Mucosa of rectum (tissue), 2 donors: ENCODE results near the gene CHN2.

ENCODE experiments used
- H3K27ac ChIP-seq, 2 donors: one replicate each; pipeline ENCODE4 v1.7.0; 2013; ENCODE audit warnings: inconsistent platforms in 2 of 2, low read depth in 2 of 2, low read length in 2 of 2
- H3K27me3 ChIP-seq, 2 donors: one replicate each; pipeline ENCODE4 v1.7.0; 2013; ENCODE audit warnings: low read length in 2 of 2; ENCODE audit not compliant: control insufficient read depth in 2 of 2, insufficient read depth in 2 of 2
- H3K36me3 ChIP-seq, 2 donors: one replicate each; pipeline ENCODE4 v1.7.0; 2013; ENCODE audit warnings: low read length in 2 of 2; ENCODE audit not compliant: control insufficient read depth in 2 of 2, insufficient read depth in 2 of 2
- H3K4me1 ChIP-seq, 2 donors: one replicate each; pipeline ENCODE4 v1.7.0; 2013; ENCODE audit warnings: low read length in 2 of 2, mild to moderate bottlenecking in 1 of 2; ENCODE audit not compliant: control insufficient read depth in 2 of 2, insufficient read depth in 2 of 2
- H3K4me3 ChIP-seq, 2 donors: one replicate each; pipeline ENCODE4 v1.7.0; 2013; ENCODE audit warnings: low read length in 2 of 2
- H3K9ac ChIP-seq, 2 donors: one replicate each; pipeline ENCODE4 v1.7.0; 2013; ENCODE audit warnings: low read length in 2 of 2, low read depth in 1 of 2, mild to moderate bottlenecking in 1 of 2
- H3K9me3 ChIP-seq, 2 donors: one replicate each; pipeline ENCODE4 v1.7.0; 2013; ENCODE audit warnings: low read length in 2 of 2; ENCODE audit not compliant: control insufficient read depth in 2 of 2
- donor health status: healthy.
- donor health status: Normal muscosa, but diverticular disease.

Gene CHN2

GRCh38 chr7:29277436-29278215 is 83.1 kb downstream of the CHN2 start:
- Histone ChIP-seq H3K9me3 (no peaks in the 10 kb centered on the region), H3K36me3 (no peaks in the 10 kb centered on the region), H3K27me3 (no peaks in the 10 kb centered on the region), H3K27ac (no peak overlapping the region), H3K9ac (no peak overlapping the region), H3K4me1 (peaks cover 0 to 4% of the 10 kb centered on the region in 2 donors), H3K4me3 (no peak overlapping the region)

DNA sequence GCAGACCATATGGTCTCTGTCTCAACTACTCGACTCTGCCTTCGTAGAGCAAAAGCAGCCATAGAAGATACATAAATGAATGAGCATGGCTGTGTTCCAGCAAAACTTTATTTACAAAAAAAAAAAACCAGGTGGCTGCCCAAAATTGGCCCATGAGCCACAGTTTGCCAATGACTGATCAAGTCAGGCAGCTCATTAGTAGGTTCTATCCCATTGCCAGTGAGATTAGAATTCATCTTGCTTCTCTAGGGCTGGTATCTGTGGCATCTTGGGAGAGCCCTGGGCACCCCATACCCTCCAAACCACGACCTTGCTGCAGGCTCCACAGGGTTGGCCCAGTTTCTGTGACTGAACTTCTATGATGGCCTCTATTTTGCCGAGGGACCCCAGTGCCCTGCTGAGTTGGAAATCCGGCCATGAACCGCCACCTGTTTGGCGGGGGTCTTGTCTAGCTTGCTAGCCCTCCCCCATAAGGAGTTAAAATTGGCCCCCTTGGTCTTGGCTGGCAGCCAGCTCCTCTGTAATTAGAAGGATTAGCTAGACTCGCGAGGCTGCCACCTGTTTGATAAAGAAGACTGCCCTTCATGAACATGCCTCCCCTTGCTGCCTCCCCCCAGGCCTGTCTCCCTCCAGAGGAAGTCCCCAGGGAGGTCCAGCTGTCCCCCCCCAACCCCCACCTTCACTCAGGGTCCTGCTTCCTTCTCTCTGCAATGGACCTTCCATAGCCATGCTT is 83.9 kb downstream of the CHN2 start:
- no peaks in the 10 kb centered on the region for H3K36me3 ChIP-seq
- H3K27ac ChIP-seq = no peak overlapping the region
- no peaks in the 10 kb centered on the region for H3K27me3 ChIP-seq
- H3K9ac ChIP-seq = no peak overlapping the region
- peaks cover 3 to 4% of the 10 kb centered on the region in 2 donors for H3K4me1 ChIP-seq
- no peak overlapping the region for H3K4me3 ChIP-seq
- no peaks in the 10 kb centered on the region for H3K9me3 ChIP-seq

DNA sequence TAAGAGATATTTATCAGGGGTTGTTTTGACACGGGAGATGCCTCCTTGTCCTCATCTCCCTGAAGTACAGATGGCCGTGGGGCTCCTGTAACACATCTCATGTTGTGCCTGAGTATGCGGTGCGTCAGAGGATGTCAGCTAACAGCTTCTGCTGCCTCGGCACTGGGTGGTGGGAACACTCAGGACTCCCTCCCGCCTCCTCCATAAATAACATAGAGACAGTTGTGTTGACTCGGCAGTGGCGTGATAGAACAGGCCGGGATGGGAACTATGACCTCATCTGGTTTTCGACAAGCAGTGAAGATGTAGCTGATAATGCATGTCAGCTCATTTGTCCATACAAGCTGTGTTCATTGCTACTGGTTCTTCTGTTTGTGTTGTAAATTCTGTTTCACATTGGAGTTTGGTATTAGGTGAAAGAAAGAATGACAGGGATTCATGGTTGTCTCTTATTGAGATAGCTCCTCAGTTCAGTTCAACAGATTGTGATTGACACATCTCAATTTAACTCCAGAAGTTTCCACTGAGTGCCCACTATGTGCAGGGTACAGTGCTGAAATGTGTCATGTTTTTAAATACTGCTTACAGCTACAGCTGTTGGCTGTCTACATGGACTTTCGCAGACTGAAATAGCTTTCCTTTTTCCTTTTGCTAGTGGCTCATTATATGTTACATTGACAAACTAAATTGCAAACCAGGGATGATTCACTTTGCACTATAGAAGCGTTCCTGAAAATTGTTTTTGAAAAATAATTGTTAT is 87.4 kb downstream of the CHN2 start:
- H3K27ac ChIP-seq = no peak overlapping the region
- H3K36me3 ChIP-seq = no peaks in the 10 kb centered on the region
- peaks cover 0 to 9% of the 10 kb centered on the region in 2 donors for H3K4me1 ChIP-seq
- H3K4me3 ChIP-seq = no peak overlapping the region
- H3K27me3 ChIP-seq = no peaks in the 10 kb centered on the region
- no peak overlapping the region for H3K9ac ChIP-seq
- no peaks in the 10 kb centered on the region for H3K9me3 ChIP-seq

GRCh38 chr7:29282819-29283414 is 88.3 kb downstream of the CHN2 start:
- H3K9ac ChIP-seq = no peak overlapping the region
- H3K27me3 ChIP-seq = no peaks in the 10 kb centered on the region
- no peaks in the 10 kb centered on the region for H3K9me3 ChIP-seq
- no peak overlapping the region for H3K4me3 ChIP-seq
- peaks cover 0 to 9% of the 10 kb centered on the region in 2 donors for H3K4me1 ChIP-seq
- no peaks in the 10 kb centered on the region for H3K36me3 ChIP-seq
- H3K27ac ChIP-seq = no peak overlapping the region

GRCh38 chr7:29284696-29285443 is 90.3 kb downstream of the CHN2 start:
- no peak overlapping the region for H3K27ac ChIP-seq
- no peak overlapping the region for H3K9ac ChIP-seq
- H3K36me3 ChIP-seq = no peaks in the 10 kb centered on the region
- H3K27me3 ChIP-seq = no peaks in the 10 kb centered on the region
- H3K9me3 ChIP-seq = no peaks in the 10 kb centered on the region
- no peak overlapping the region for H3K4me3 ChIP-seq
- H3K4me1 ChIP-seq = peaks cover 0 to 9% of the 10 kb centered on the region in 2 donors

DNA sequence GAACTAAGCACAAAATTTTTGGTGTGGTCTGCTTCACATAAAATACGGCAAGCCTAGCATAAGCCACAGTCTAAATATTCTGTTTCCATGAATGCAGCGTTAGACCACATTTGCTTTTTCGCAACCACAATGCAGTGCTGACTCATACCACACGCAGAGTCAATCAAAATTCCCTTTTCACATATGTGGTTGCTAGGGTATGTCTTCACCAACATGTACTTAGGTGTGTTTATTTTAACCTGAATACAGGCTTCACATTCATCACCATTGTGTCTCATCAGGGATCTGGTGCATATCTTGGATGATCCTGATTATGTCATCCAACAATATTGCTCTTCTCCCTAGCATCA is 90.8 kb downstream of the CHN2 start:
- no peak overlapping the region for H3K9ac ChIP-seq
- H3K36me3 ChIP-seq = no peaks in the 10 kb centered on the region
- H3K4me3 ChIP-seq = no peak overlapping the region
- H3K27me3 ChIP-seq = no peaks in the 10 kb centered on the region
- no peaks in the 10 kb centered on the region for H3K9me3 ChIP-seq
- peaks cover 0 to 9% of the 10 kb centered on the region in 2 donors for H3K4me1 ChIP-seq
- H3K27ac ChIP-seq = no peak overlapping the region

- no peak overlapping the region for H3K27ac ChIP-seq
- no peaks in the 10 kb centered on the region for H3K27me3 ChIP-seq
- H3K4me3 ChIP-seq = no peak overlapping the region
- H3K36me3 ChIP-seq = no peaks in the 10 kb centered on the region
- peaks cover 0 to 9% of the 10 kb centered on the region in 2 donors for H3K4me1 ChIP-seq
- no peaks in the 10 kb centered on the region for H3K9me3 ChIP-seq
- no peak overlapping the region for H3K9ac ChIP-seq
Measured at GRCh38 chr7:29285861-29286260, 91.3 kb downstream of the CHN2 start.

GRCh38 chr7:29287366-29287765 is 92.8 kb downstream of the CHN2 start:
- Histone ChIP-seq H3K9ac (no peak overlapping the region), H3K36me3 (no peaks in the 10 kb centered on the region), H3K4me1 (peaks cover 0 to 9% of the 10 kb centered on the region in 2 donors), H3K4me3 (no peak overlapping the region), H3K9me3 (no peaks in the 10 kb centered on the region), H3K27ac (no peak overlapping the region), H3K27me3 (no peaks in the 10 kb centered on the region)

DNA sequence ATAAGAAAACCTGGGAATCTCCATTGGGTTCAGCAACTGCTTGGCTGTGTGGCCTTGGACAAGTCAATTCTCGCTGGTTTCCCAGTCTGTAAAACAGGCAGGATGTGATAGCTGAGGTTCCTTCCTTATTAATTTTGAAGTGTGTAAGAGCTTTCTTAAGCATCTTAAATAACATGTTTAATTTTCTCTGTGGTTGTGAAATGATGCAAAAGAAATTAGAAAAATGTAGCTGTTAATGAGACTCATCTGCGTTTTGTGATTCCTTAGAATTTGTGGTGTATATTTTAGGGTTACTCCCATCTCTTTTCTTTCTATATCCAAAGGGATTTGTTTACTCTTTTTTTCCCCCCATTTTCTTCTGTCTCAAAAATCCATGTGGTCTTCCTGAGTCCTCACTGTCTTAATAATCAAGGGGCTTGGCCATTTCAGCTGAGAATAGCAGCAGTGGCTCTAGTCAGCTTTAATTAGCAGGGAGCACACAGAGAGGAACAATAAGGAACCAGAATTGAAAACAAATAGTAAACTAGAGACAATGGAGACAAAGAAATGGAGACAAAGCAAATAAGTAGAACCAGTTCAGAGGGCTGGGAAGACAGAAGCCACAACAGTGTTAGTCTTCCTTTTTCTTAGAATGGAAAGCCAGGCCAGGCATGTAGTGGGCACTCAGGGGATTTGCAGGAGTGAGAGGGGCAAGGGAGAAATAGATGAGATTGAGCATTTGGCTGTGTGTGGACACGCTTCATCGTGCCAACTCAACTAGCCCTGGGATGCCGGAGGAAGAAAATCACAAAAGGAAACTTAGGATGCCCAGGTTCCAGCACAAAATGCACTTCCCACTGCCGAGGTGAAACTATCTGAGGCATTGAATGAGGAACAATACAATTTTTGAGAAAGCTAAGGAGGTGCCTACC is 93.9 kb downstream of the CHN2 start:
- Histone ChIP-seq H3K27ac (no peak overlapping the region), H3K36me3 (no peaks in the 10 kb centered on the region), H3K4me1 (peaks cover 0 to 5% of the 10 kb centered on the region in 2 donors), H3K4me3 (no peak overlapping the region), H3K9ac (no peak overlapping the region), H3K27me3 (no peaks in the 10 kb centered on the region), H3K9me3 (no peaks in the 10 kb centered on the region)
